Measurements from ENCODE around the gene FLRT1. TPM values are rescaled to one million over a fixed set of nuclear protein-coding genes. Genes with fewer than 3 reads are reported as not detected.
A peak's percentile ranks its signal among the peaks of the same experiment; 100 is the strongest.

FLRT1 gene
- total RNA-seq, 1 experiment from 2014 or later, result not detected

- DNase-seq (ENCODE audit: low read depth), result no peak
Measured at GRCh38 chr11:64005691-64006090, 30.0 kb upstream of the FLRT1 start.

GRCh38 chr11:64006398-64006797 is 29.3 kb upstream of the FLRT1 start:
- no peak for DNase-seq (ENCODE audit: low read depth)

DNA sequence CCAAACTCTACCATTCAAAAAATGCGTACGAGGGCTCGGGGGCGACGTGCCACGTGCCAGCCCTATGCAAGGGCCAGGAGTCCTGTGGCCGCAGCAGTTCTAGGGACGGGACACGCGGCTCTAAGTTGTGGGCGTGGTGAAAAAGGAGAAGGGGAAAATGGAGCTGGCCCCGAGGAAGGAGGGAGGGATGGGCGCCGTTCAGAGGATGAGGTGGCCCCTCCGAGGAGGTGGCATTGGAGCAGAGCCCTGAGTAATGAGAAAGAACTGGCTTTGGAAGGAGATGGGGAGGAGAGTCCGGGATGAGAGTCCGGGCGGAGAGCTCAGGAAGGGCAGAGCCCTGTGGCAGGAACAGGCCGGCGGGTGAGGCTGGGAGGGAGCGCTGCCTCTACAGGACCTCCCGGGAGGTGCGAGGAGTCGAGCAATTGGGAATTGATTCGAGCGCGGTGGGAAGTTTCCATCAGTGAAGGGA is 28.5 kb upstream of the FLRT1 start:
- peak; percentile 22 for DNase-seq (ENCODE audit: low read depth)

GRCh38 chr11:64007629-64008282 is 28.0 kb upstream of the FLRT1 start:
- DNase-seq (ENCODE audit: low read depth), result no peak

DNA sequence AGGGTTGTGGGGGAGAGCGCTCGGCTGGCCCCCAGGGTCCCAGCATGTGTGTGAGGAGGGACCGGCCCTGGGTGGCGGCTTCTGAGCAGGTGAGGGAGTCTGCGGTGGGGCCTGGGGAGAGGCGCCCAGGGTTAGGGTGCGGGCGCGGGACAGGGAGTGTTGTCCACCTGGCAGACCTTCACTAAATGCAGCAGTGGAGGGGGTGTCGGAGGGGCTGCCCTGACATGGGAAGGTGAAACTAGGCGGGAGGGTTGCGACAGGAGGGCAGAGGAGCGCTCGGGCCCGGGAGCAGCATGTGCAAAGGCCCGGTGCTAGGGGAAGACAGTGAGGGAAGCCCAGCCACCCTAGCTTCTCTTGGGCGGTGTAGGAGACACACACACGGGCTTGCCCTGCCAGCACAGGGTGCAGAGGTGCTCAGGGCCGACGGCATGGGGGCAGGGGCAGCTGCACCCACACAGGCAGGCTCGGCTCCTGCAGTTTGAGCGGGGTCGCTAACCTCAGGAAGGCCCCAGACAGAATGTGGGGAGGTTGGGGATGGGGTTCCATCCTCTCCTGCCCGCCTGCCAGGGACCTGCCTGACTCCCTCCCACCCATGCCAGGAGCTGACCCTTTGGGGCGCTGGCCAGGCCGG is 27.3 kb upstream of the FLRT1 start:
- DNase-seq (ENCODE audit: low read depth), result no peak

- DNase-seq (ENCODE audit: low read depth), result no peak
Measured at GRCh38 chr11:64008914-64009633, 26.7 kb upstream of the FLRT1 start.

DNA sequence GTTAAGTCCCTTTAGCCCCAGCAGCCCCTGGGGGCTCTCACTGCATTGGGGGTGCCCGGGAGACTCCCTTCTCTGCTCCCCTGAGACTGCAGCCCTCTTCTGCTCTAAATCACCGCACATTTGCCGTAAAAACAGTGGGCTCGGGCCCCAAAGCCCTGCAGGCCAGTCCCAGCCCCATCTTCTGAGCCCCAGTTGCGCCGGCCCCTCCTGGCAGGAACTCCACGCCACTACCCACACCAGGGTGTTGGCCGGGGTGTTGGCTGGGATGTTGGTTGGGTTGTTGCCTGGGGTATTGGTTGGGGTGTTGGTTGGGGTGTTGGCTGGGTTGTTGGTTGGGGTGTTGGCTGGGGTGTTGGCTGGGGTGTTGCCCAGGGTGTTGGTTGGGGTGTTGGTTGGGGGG is 26.0 kb upstream of the FLRT1 start:
- no peak for DNase-seq (ENCODE audit: low read depth)

DNA sequence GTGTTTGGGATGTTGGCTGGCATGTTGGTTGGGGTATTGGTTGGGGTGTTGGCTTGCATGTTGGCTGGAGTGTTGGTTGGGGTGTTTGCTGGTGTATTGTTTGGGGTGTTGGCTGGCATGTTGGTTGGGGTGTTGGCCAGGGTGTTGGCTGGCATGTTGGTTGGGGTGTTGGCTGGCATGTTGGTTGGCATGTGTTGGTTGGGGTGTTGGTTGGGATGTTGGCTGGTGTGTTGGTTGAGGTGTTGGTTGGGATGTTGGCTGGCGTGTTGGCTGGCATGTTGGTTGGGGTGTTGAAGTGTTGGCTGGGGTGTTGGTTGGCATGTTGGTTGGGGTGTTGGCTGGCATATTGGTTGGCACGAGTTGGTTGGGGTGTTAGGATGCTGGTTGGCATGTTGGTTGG is 24.9 kb upstream of the FLRT1 start:
- DNase-seq (ENCODE audit: low read depth), result no peak

GRCh38 chr11:64011371-64011770 is 24.4 kb upstream of the FLRT1 start:
- DNase-seq (ENCODE audit: low read depth), result no peak

DNA sequence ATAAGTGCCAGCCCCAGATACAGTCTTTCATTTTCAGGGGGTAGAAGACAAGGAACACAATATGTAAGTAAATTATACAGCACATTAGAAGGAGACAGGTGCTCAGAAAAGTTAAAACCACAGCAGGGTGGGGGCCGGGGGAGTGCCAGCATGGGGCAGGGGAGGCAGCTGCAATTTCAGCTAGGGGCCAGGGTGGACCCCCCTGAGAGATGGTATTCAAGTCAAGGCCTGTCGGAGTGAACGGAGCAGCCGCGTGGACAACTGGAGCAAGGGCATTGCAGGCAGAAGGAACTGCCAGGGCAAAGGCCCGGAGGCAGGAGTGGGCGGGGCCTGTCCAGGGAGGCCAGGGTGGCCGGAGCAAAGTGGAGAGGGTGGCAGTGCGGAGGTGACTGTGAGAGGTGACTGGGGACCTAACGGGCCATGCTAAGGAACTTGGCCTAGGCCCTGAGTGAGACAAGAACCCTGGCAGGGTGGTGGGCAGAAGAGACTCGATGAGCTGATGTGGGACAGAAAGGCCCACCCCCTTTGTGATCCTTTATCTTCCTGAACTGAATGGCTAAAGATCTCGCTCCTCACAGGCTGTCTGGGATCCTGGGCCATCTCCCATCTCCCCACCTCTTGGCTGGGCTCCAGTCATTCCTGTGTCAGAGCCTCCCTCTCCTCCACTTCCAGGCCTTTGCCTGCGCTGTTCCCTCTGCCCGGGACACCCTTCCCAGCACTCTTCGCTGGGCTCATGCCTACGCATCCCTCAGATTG is 22.4 kb upstream of the FLRT1 start:
- DNase-seq (ENCODE audit: low read depth), result no peak

DNA sequence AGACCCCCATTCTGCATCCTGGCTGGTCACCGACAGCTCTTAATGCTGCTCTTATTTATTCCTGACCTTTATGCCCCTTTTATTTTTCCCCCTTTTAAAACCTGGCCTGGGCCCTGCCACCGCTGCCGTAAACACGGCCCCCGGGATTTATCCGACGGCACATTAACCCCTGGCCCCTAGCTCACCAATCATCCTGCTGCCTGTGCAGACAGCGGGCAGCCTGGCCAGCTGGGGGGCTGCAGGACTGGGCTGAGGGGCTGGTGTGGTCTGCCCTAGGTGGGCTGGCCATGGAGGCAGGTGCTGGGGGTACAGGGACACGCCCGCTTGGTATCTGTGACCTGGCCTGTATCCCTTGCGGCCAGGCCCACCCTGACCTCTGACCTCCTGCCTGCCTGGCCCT is 21.4 kb upstream of the FLRT1 start:
- DNase-seq (ENCODE audit: low read depth), result no peak

DNA sequence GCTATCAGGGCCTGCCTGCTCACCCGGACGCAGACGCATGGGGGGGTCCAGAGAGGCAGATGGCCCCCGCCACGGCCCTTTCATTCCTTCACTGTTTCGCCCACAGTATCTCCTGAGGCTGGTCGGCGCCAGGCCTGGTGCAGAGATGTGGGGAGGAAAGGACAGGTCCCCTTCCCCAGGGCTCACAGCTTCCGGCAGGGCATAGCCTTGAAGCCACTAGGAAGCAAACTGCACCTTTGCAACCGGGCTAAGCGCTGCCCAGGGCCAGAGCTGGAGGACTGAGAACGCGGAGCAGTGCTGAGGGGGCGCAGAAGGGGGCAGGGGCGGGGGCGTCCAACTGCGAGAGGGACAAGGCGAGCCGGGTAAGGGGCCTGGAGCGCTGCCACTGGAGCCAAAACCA is 20.2 kb upstream of the FLRT1 start:
- DNase-seq (ENCODE audit: low read depth), result no peak

DNA sequence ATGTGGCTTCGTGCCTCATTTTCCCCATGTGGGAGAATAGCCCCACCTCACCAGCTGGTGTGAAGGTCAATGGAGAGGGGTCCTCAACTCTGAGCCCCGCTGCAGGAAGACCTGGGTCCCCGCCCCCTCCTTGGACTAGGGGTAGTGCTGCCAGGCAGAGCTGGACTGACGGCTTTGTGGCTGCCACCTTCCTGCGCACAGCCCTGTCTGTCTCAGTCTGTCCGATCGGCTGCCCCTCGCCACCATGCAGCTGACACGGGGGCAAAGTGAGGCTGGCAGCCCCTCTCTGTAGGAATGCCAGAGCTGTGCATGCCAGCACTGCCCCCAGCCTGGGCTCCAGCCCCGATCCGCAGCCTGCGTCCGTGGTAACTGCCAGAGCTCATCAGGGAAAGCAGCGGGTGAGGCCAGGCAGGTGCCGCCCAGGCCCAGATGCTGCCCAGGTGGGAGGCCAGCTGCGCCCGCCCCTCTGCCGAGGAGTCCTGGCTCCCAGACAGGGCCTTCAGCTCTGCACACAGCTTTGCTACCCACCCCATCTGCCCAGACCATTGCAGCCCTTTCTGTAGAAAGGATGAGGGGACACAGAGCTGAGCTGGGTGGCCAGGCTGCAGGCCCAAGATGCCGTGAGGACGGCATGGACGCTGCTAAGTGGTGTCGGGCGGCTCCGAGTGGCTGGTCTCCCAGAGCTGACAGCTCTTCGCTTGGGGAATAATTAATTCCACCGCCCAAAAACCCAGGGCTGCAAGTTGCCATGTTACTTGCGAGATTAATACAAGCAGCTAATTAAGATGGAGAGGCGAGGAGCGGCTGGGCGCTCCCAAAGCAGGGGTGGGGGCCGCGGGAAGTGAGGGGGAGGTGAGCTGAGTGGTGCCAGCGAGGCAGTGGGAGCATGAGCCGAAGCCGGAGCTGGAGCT is 19.5 kb upstream of the FLRT1 start:
- no peak for DNase-seq (ENCODE audit: low read depth)

DNA sequence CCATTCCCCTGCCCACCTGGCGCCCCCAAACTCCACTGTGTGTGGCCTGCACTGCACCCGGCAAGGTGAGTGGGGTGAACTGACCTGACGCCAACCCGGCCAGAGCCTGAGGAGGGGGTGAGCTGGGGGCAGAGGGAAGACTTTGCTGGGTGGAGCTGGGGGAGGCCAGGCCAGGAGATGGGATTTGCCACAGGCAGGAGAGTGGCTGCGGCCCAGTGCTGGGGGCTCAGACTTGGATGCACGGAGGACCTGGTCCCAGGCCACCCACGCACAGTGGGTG is 17.8 kb upstream of the FLRT1 start:
- DNase-seq (ENCODE audit: low read depth), result no peak

GRCh38 chr11:64018310-64018709 is 17.4 kb upstream of the FLRT1 start:
- no peak for DNase-seq (ENCODE audit: low read depth)

DNA sequence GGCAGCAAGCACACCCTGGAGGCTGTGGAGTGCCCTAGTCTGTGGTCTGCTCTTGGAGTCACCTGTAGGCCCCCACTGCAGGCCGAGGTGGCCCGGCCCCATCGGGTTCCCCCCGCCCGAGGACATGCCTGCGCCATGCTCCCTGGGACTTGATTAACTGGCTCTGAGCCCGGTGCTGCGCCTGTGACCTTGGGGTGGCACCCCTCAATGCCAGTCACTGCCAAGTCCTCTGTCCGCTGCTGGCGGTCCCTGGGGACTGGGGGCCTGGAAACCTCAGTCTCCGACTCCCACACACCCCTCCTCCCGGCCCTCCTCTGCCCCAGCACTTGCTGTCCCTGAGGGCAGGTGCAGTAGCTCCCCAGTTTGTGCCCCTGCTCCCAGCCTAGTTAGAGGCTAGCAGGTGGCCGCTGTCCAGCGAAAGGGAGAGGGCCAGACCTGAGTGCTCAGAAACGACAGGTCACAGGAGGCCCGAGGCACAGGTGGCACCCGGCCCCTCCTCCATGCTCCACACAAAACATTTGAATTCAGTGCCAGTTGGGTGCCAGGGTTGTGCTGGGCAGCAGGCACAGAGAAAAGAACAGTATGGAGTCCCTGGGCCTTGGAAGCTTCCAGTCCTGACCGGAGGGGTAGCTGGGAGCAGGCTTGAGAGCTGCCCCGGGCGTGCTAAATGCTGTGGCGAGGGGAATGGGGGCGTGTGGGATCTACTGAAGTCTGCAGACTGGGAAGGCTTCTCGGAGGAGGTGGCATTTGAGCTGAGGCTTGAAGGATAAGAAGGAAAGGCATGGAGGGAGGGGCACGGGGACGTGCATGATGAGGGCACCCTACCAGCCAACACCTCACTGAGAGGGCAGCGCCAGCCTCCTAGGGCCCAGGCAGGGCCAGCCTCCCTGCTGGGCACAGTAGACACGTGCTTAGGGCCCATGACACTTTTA is 16.4 kb upstream of the FLRT1 start:
- no peak for DNase-seq (ENCODE audit: low read depth)

DNA sequence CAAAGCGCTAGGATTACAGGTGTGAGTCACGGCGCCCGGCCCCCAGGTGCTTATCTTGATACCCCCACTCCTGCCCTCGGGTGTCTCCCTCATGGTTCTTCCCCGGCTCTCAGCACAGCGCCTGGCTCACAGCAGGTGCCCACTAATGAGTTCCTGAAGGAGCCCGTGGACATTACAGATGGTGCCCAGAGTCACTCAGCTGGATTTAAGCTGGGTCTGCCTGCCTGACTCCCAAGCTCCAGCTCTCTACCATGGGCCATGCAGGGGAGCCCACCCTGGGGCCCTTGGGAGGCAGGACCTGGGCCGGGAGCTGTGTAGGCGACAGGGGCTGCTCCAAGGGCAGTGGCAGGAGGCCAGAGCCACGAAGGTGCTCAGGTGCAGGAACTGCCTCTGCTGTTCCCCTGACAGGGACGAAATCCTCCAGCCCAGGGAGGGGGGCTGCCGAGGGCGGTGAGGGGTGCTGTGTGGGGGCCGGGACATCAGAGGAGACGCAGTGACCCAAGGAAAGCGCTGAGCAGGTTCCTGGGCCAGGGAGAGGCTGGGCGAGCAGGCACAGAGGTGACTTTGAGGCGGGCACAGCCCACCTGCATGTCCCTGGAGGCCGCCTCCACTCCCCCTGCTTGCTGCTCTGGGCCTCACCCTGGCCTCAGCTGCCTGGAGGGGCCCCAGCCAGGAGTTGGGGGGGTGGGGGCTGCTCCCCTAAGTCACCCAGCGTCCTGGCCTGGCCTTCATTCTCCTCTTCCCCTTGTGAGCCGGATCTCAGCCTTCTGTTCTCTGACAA is 14.6 kb upstream of the FLRT1 start:
- DNase-seq (ENCODE audit: low read depth), result no peak

GRCh38 chr11:64021757-64022093 is 14.0 kb upstream of the FLRT1 start:
- no peak for DNase-seq (ENCODE audit: low read depth)

DNA sequence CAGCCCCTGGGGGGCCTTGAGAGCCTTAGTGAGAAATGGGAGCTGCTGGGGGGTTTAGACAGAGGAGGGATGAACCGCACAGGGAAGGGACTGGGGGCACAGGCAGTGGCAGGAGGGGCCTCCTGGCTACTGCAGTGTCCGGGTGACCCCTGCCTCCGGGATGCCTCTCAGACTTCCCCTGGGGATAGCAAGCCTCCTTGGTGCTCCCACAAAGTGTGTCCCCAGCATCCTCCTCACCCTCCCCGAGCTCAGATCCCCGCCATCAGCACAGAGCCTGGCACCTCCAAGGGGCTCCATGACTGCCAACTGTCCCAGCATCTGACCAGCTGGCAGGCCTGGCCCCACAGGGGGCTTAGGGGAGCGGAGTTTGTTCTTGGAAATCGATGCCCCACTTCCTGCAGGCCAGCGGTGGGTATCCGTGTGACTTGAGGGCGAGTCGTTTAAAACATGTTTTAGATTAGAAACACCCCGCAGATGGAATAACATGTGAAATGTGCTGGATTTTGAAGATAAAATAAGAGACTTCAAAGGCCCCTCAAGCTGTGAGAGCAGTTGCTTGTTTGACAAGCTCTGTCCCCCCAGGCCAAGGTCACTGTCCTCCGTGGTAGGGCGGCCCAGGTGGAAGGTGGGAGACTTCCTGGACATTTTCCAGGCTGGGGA is 13.5 kb upstream of the FLRT1 start:
- no peak for DNase-seq (ENCODE audit: low read depth)

Data from LHCN-M2 (cell line).